Smooth muscle cell (in vitro differentiated cells): ENCODE measurements around the gene RAB6B. TPM values are rescaled to one million over a fixed set of nuclear protein-coding genes. Genes with fewer than 3 reads are reported as not detected.

Experiments
- DNase-seq: peaks from one replicate; lab custom pipeline; 2025; ENCODE audit not compliant: unreplicated experiment; lab: John Stamatoyannopoulos, UW
- H2AFZ ChIP-seq: fragments of 200-600 bp; sonication (generic); 2 replicates; pipeline ENCODE4 v1.6.0; 2016; ENCODE audit warnings: antibody characterized with exemption, low read depth, mild to moderate bottlenecking
- H3F3A ChIP-seq: fragments of 200-600 bp; sonication (generic); 2 replicates; pipeline ENCODE4 v1.6.0; 2017; ENCODE audit warnings: antibody characterized with exemption, low read depth
- H3K27ac ChIP-seq: fragments of 200-600 bp; sonication (generic); 2 replicates; pipeline ENCODE4 v1.5.1; 2016; ENCODE audit warnings: low read depth, mild to moderate bottlenecking
- H3K27me3 ChIP-seq: fragments of 200-600 bp; sonication (generic); 2 replicates; pipeline ENCODE4 v1.6.1; 2016; ENCODE audit warnings: low read depth, mild to moderate bottlenecking
- H3K36me3 ChIP-seq: fragments of 200-600 bp; sonication (generic); 2 replicates; pipeline ENCODE4 v1.5.1; 2016; ENCODE audit warnings: low read depth
- H3K4me1 ChIP-seq: fragments of 200-600 bp; sonication (generic); 2 replicates; pipeline ENCODE4 v1.5.1; 2016; ENCODE audit warnings: low read depth
- H3K4me2 ChIP-seq: fragments of 200-600 bp; sonication (generic); 2 replicates; pipeline ENCODE4 v1.6.0; 2016; ENCODE audit warnings: mild to moderate bottlenecking
- H3K4me3 ChIP-seq: fragments of 200-600 bp; sonication (generic); 2 replicates; pipeline ENCODE4 v1.5.1; 2016; ENCODE audit warnings: mild to moderate bottlenecking
- H3K79me2 ChIP-seq: fragments of 200-600 bp; sonication (generic); 2 replicates; pipeline ENCODE4 v1.6.0; 2016; ENCODE audit warnings: low read depth, mild to moderate bottlenecking
- H3K9ac ChIP-seq: fragments of 200-600 bp; sonication (generic); 2 replicates; pipeline ENCODE4 v1.6.0; 2016; ENCODE audit warnings: low read depth
- H3K9me3 ChIP-seq: fragments of 200-600 bp; sonication (generic); replicated peaks from 2 replicates; pipeline ENCODE4 v1.5.1; 2016; ENCODE audit warnings: low read depth
- H4K20me1 ChIP-seq: fragments of 200-600 bp; sonication (generic); 2 replicates; pipeline ENCODE4 v1.6.0; 2016; ENCODE audit warnings: low read depth
- CTCF ChIP-seq: fragments of 200-600 bp; sonication (generic); IDR thresholded peaks from 2 replicates; pipeline ENCODE4 v1.5.1; 2017; ENCODE audit warnings: borderline replicate concordance, mild to moderate bottlenecking, antibody characterized with exemption; ENCODE audit not compliant: insufficient read depth, poor library complexity, severe bottlenecking
- WGBS: methylation state at CpG from one replicate; pipeline ENCODE4 v1.1.7; 2016; ENCODE audit warnings: low lambda C conversion rate; 5-methylcytosine and 5-hydroxymethylcytosine counted together
- polyA plus RNA-seq: library from polyadenylated mRNA; unstranded; fragments of >200 nt; fragmentation: Nextera tagmentation; extraction: Ambion mirVana; gene quantifications from 2 replicates; pipeline ENCODE4 v1.2.1, GENCODE V29; 2016
- total RNA-seq: library from RNA; depleted of rRNA; stranded (reverse); fragments of >200 nt; gene quantifications from 2 replicates; pipeline ENCODE4 v1.2.3, GENCODE V29; 2014

RAB6B gene
- total and polyA plus RNA-seq, 2 experiments from 2014 or later: 1.2 to 2.0 TPM

GRCh38 chr3:133932009-133932408 is 36.3 kb upstream of the RAB6B start:
- 93% methylated on average over 6 of the region's 6 CpGs for WGBS
- Histone ChIP-seq H3K27me3 (peaks cover 5% of the 10 kb centered on the region), H2AFZ (no peak overlapping the region), H3K4me3 (no peak overlapping the region), H3F3A (no peaks in the 10 kb centered on the region), H3K9me3 (no peaks in the 10 kb centered on the region), H3K79me2 (no peaks in the 10 kb centered on the region), H4K20me1 (no peaks in the 10 kb centered on the region), H3K4me1 (peaks cover 8% of the 10 kb centered on the region), H3K9ac (no peak overlapping the region), H3K27ac (no peak overlapping the region), H3K36me3 (no peaks in the 10 kb centered on the region), H3K4me2 (no peak overlapping the region)
- TF ChIP-seq CTCF: no peak
- DNase-seq: no peak

- H3K79me2 ChIP-seq: no peaks in the 10 kb centered on the region
- peaks cover 8% of the 10 kb centered on the region for H3K4me1 ChIP-seq
- no peaks in the 10 kb centered on the region for H3F3A ChIP-seq
- H3K27ac ChIP-seq: no peak overlapping the region
- no peak overlapping the region for H2AFZ ChIP-seq
- no peak for DNase-seq
- H3K4me2 ChIP-seq: no peak overlapping the region
- WGBS: 94% methylated on average over 8 of the region's 8 CpGs
- TF ChIP-seq CTCF: no peak
- no peak overlapping the region for H3K9ac ChIP-seq
- H3K4me3 ChIP-seq: no peak overlapping the region
- H3K27me3 ChIP-seq: peaks cover 5% of the 10 kb centered on the region
- H3K36me3 ChIP-seq: no peaks in the 10 kb centered on the region
- H4K20me1 ChIP-seq: no peaks in the 10 kb centered on the region
- no peaks in the 10 kb centered on the region for H3K9me3 ChIP-seq
These were observed 35.4 kb upstream of the RAB6B start for GRCh38 chr3:133931084-133931483.

GRCh38 chr3:133930341-133930933 is 34.8 kb upstream of the RAB6B start:
- H3K9me3 ChIP-seq: no peaks in the 10 kb centered on the region
- WGBS: 76% methylated on average over 1 of the region's 1 CpG
- no peak for DNase-seq
- peak; percentile 68 for TF ChIP-seq CTCF
- H3K27me3 ChIP-seq: peaks cover 5% of the 10 kb centered on the region
- no peaks in the 10 kb centered on the region for H3K36me3 ChIP-seq
- no peak overlapping the region for H3K4me2 ChIP-seq
- H3K4me1 ChIP-seq: peaks cover 8% of the 10 kb centered on the region
- H3K79me2 ChIP-seq: no peaks in the 10 kb centered on the region
- H3K4me3 ChIP-seq: no peak overlapping the region
- no peaks in the 10 kb centered on the region for H3F3A ChIP-seq
- H2AFZ ChIP-seq: no peak overlapping the region
- H3K27ac ChIP-seq: no peak overlapping the region
- no peak overlapping the region for H3K9ac ChIP-seq
- H4K20me1 ChIP-seq: no peaks in the 10 kb centered on the region
